Activated CD4-positive, alpha-beta memory T cell treated with anti-CD3 and anti-CD28 coated beads for 36 hours (primary cell): Measurements from ENCODE around the gene TUBB1. TPM values are rescaled to one million over a fixed set of nuclear protein-coding genes. Genes with fewer than 3 reads are reported as not detected.
A peak's percentile ranks its signal among the peaks of the same experiment; 100 is the strongest.
"Not testable (repeated sequence)": the region's sequence is repeated elsewhere in the genome, so short reads cannot be mapped to it uniquely, and the experiment has no call there.

Experiments
- CTCF ChIA-PET: fragments of 350-600 bp; sonication (Branson Sonifier 250); formaldehyde crosslinking; loops from one replicate; lab custom pipeline; 2021; ENCODE audit warnings: antibody characterized with exemption, inconsistent platforms; lab: Charles Lee
- POLR2A ChIA-PET: fragments of 350-600 bp; sonication (Branson Sonifier 250); formaldehyde crosslinking; loops from one replicate; lab custom pipeline; 2021; ENCODE audit warnings: antibody characterized with exemption; lab: Charles Lee
- DNase-seq: peaks from one replicate; pipeline ENCODE4 v3.0.0-alpha.2; 2020
- H3K27ac Mint-ChIP-seq: one replicate; pipeline ENCODE4 v1.8.0; 2021; ENCODE audit warnings: mixed read lengths
- H3K27me3 Mint-ChIP-seq: one replicate; pipeline ENCODE4 v1.8.0; 2021; ENCODE audit warnings: mixed read lengths
- H3K36me3 Mint-ChIP-seq: one replicate; pipeline ENCODE4 v1.8.0; 2021; ENCODE audit warnings: mixed read lengths
- H3K4me1 Mint-ChIP-seq: one replicate; pipeline ENCODE4 v1.8.0; 2021; ENCODE audit warnings: low read depth, mixed read lengths
- H3K4me3 Mint-ChIP-seq: one replicate; pipeline ENCODE4 v1.8.0; 2021; ENCODE audit warnings: mild to moderate bottlenecking, mixed read lengths
- H3K9me3 Mint-ChIP-seq: one replicate; pipeline ENCODE4 v1.8.0; 2021; ENCODE audit warnings: mixed read lengths
- intact Hi-C: fragments of 100-400 bp; cut with micrococcal nuclease; formaldehyde crosslinking; loops from one replicate; pipeline ENCODE4 v1.15.1; 2023
- total RNA-seq, 2 experiments: library from RNA; stranded (reverse); gene quantifications; one replicate each; pipeline ENCODE4 v1.2.3, GENCODE V29; 2021

TUBB1 gene
- total RNA-seq, 2 experiments from 2014 or later = not detected

GRCh38 chr20:59007665-59008511 lies 11.3 kb upstream of the TUBB1 start:
- intact Hi-C loops = loop anchor here (1.0 kb wide), 1 partner anchor 24 kb away; the partner anchor contains the start of gene ATP5F1E
- peaks cover 35% of the 10 kb centered on the region for H3K4me1 Mint-ChIP-seq
- peak overlapping the region; percentile 28 for H3K27ac Mint-ChIP-seq

DNA sequence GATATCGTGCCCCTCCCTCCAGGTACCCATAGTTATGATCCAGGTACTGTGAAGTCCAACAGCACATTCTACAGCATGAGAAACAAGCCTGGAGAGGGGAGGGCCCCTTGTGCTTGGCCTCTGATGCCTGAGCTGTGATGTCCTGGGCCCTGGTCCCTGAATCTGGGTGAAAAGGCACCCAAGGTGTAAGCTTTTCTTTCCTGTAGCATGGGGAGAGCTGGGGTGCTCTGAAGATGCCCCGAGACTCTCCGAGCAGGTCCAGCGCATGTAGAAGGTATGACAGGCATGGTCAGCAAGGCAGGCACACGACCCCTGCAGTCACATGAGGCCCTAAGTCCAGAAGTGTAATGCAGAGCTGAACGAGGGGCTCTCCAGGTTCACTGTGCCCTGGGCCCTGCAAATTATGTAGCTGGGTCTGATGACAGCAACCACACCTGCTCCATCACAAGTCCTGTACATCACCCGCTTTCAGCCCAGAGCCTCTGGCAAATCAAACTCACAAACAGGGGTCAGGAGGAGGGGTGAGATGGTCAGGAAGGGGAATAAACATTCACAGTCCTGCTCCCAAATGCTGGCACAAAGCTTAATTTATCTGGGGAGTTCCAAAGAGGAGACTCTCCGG lies 10.4 kb upstream of the TUBB1 start:
- H3K4me3 Mint-ChIP-seq = no peak overlapping the region
- no peaks in the 10 kb centered on the region for H3K9me3 Mint-ChIP-seq

More at GRCh38 chr20:59007665-59008511, 11.3 kb upstream of the TUBB1 start:
- H3K4me3 Mint-ChIP-seq = peak overlapping the region; percentile 69
- H3K27me3 Mint-ChIP-seq = no peaks in the 10 kb centered on the region
- H3K36me3 Mint-ChIP-seq = peaks cover 7% of the 10 kb centered on the region
- H3K9me3 Mint-ChIP-seq = no peaks in the 10 kb centered on the region
- ChIA-PET CTCF (no interaction called here), POLR2A (interaction anchor here (1.4 kb wide), 1 partner anchor 24 kb away, joined by 4 read pairs; the partner anchor contains the start of gene ATP5F1E)
- no peak for DNase-seq

GRCh38 chr20:59010321-59010994 lies 8.8 kb upstream of the TUBB1 start:
- no peak overlapping the region for H3K27ac Mint-ChIP-seq
- POLR2A ChIA-PET = no interaction called here

More for the DNA sequence above, 10.4 kb upstream of the TUBB1 start:
- Mint-ChIP-seq H3K27me3 (no peaks in the 10 kb centered on the region), H3K4me1 (peaks cover 37% of the 10 kb centered on the region), H3K27ac (no peak overlapping the region), H3K36me3 (peaks cover 7% of the 10 kb centered on the region)
- CTCF ChIA-PET = no interaction called here
- POLR2A ChIA-PET = interaction anchor here (1.4 kb wide), 1 partner anchor 23 kb away, joined by 4 read pairs; the partner anchor contains the start of gene ATP5F1E
- DNase-seq = no peak
- intact Hi-C loops = no loop called here

GRCh38 chr20:59010995-59011873 lies 8.0 kb upstream of the TUBB1 start:
- Mint-ChIP-seq H3K4me1 (peaks cover 28% of the 10 kb centered on the region), H3K36me3 (no peaks in the 10 kb centered on the region), H3K27me3 (no peaks in the 10 kb centered on the region), H3K4me3 (no peak overlapping the region), H3K9me3 (no peaks in the 10 kb centered on the region), H3K27ac (no peak overlapping the region)
- ChIA-PET CTCF (no interaction called here), POLR2A (no interaction called here)
- DNase-seq = peak; percentile 14
- intact Hi-C loops = no loop called here

More at GRCh38 chr20:59010321-59010994, 8.8 kb upstream of the TUBB1 start:
- no peak overlapping the region for H3K4me3 Mint-ChIP-seq
- no peaks in the 10 kb centered on the region for H3K36me3 Mint-ChIP-seq
- intact Hi-C loops = no loop called here
- H3K27me3 Mint-ChIP-seq = no peaks in the 10 kb centered on the region
- H3K4me1 Mint-ChIP-seq = peaks cover 31% of the 10 kb centered on the region
- DNase-seq = peak; percentile 4
- CTCF ChIA-PET = no interaction called here
- no peaks in the 10 kb centered on the region for H3K9me3 Mint-ChIP-seq

DNA sequence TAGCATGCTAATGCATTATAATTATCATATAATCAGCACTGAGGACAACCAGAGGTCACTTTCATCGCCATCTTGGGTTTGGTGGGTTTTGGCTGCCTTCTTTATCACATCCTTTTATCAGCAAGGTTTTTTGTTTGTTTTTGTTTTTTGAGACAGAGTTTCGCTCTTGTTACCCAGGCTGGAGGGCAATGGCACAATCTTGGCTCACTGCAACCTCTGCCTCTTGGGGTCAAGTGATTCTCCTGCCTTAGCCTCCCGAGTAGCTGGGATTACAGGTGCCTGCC lies 7.4 kb upstream of the TUBB1 start:
- H3K4me3 Mint-ChIP-seq, CTCF ChIA-PET, intact Hi-C loops, DNase-seq, H3K36me3 Mint-ChIP-seq, H3K27ac Mint-ChIP-seq, H3K9me3 Mint-ChIP-seq, POLR2A ChIA-PET, H3K27me3 Mint-ChIP-seq: not testable (repeated sequence)
- H3K4me1 Mint-ChIP-seq = peaks cover 33% of the 10 kb centered on the region

GRCh38 chr20:59013031-59013951 lies 5.9 kb upstream of the TUBB1 start:
- Mint-ChIP-seq H3K9me3 (no peaks in the 10 kb centered on the region), H3K27ac (no peak overlapping the region), H3K36me3 (no peaks in the 10 kb centered on the region), H3K27me3 (no peaks in the 10 kb centered on the region), H3K4me3 (no peak overlapping the region), H3K4me1 (peaks cover 35% of the 10 kb centered on the region)
- POLR2A ChIA-PET = interaction anchor here (1.5 kb wide), 1 partner anchor 18 kb away, joined by 5 read pairs; the partner anchor contains the start of gene ATP5F1E
- CTCF ChIA-PET = no interaction called here
- peak; percentile 6 for DNase-seq
- intact Hi-C loops = no loop called here

GRCh38 chr20:59013959-59014608 lies 5.1 kb upstream of the TUBB1 start:
- POLR2A ChIA-PET = interaction anchor here (1.5 kb wide), 1 partner anchor 18 kb away, joined by 5 read pairs; the partner anchor contains the start of gene ATP5F1E
- DNase-seq = peak; percentile 37

DNA sequence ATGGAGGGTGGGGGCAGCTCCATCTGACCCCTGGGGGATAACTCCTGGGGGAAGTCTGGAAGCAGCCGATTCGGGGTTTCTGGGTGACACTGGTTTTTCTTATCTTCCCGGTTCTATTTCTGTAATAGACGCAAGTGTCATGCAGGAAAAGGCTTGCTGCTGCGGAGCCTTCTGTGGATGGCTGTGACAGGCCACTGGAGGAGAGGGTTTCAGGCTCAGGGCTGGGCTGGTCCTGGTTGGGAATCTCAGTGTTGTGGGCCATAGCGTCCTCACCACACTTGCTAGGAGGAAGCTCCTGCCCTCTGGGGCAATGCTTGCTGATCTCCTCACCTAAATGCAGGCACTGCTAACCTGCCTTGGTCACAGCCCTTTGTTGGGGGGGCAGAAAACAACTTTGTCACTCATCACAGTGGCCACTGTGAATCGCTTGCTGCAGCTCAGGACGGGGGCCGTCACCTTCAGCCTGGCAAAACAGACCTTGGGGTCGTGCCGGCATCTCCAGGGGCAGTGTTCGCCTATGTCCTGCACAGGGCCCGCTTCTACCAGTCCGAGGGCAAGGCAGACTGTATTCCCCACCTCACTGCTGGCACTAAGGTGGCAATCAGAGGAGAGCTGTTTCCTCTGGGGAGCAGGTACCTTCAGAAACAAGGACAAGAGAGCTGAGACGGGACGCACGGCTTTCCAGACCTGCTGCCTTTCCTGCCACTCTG lies 4.4 kb upstream of the TUBB1 start:
- no peak overlapping the region for H3K4me3 Mint-ChIP-seq
- H3K4me1 Mint-ChIP-seq = peaks cover 35% of the 10 kb centered on the region
- peak; percentile 6 for DNase-seq
- no peaks in the 10 kb centered on the region for H3K36me3 Mint-ChIP-seq
- no peaks in the 10 kb centered on the region for H3K9me3 Mint-ChIP-seq
- ChIA-PET CTCF (interaction anchor here (0.9 kb wide), 1 partner anchor 193 kb away, joined by 3 read pairs; no protein-coding TSS in a partner anchor), POLR2A (interaction anchor here (1.5 kb wide), 1 partner anchor 17 kb away, joined by 5 read pairs; the partner anchor contains the start of gene ATP5F1E)
- intact Hi-C loops = no loop called here
- H3K27me3 Mint-ChIP-seq = no peaks in the 10 kb centered on the region
- no peak overlapping the region for H3K27ac Mint-ChIP-seq

More at GRCh38 chr20:59013959-59014608, 5.1 kb upstream of the TUBB1 start:
- Mint-ChIP-seq H3K27me3 (no peaks in the 10 kb centered on the region), H3K36me3 (no peaks in the 10 kb centered on the region), H3K9me3 (no peaks in the 10 kb centered on the region), H3K4me3 (no peak overlapping the region), H3K27ac (peak overlapping the region; percentile 47), H3K4me1 (peaks cover 35% of the 10 kb centered on the region)
- intact Hi-C loops = no loop called here
- CTCF ChIA-PET = interaction anchor here (0.9 kb wide), 1 partner anchor 193 kb away, joined by 3 read pairs; no protein-coding TSS in a partner anchor

- ChIA-PET POLR2A (no interaction called here), CTCF (no interaction called here)
- Mint-ChIP-seq H3K27ac (no peak overlapping the region), H3K4me1 (peaks cover 35% of the 10 kb centered on the region), H3K9me3 (no peaks in the 10 kb centered on the region), H3K4me3 (no peak overlapping the region), H3K27me3 (no peaks in the 10 kb centered on the region), H3K36me3 (no peaks in the 10 kb centered on the region)
- intact Hi-C loops = no loop called here
- no peak for DNase-seq
Observed at GRCh38 chr20:59015411-59015810, 3.8 kb upstream of the TUBB1 start.
